ENCODE data around the gene SPX. TPM values are rescaled to one million over a fixed set of nuclear protein-coding genes. Genes with fewer than 3 reads are reported as not detected.

The SPX gene
- total and polyA plus RNA-seq, 2 donors (not counting 3 experiments of a cell fraction or from before 2014, with no cell fraction given) = 0.06 TPM; not detected in 1

DNA sequence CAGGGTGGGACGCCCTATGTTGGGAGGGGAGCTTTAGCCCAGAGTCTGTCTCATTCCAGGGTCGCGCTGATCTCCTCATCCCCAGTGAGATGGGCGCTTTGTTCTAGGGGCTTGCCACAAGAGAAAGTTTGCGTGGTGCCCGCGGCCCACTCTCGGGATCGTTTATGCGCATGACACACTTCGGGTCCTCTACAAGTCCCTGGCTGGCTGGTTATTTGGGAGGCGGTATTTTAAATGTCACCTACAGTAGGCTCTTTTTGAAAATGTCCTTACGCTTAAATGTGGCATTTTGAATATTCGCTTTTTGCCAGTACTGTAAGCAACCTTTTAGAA is 24.0 kb upstream of the SPX start:
- intact Hi-C loops (cut with micrococcal nuclease) = no loop called here
- Histone ChIP-seq H3K9me3 (replicated peaks; ENCODE audit: control insufficient read depth, insufficient read depth, low read length) (no peaks in the 10 kb centered on the region), H4K20me1 (replicated peaks; ENCODE audit: control insufficient read depth, extremely low read depth, insufficient read depth, low read length) (no peaks in the 10 kb centered on the region), H3K36me3 (ENCODE audit: control insufficient read depth in 2 of 2, extremely low read depth in 1 of 2, insufficient read depth in 2 of 2, low read length in 2 of 2) (peaks cover 0 to 5% of the 10 kb centered on the region in 2 experiments), H3K27me3 (ENCODE audit: control insufficient read depth in 2 of 2, insufficient read depth in 2 of 2, low read length in 2 of 2) (no peaks in the 10 kb centered on the region), H3K79me2 (ENCODE audit: control insufficient read depth, insufficient read depth, low read length) (peaks cover 79% of the 10 kb centered on the region), H3K27ac (ENCODE audit: insufficient read depth, low read depth, low read length) (peak overlapping the region; percentile 87), H3K4me2 (ENCODE audit: insufficient read depth, low read length) (peak overlapping the region; percentile 100), H3K9ac (replicated peaks; ENCODE audit: extremely low read depth, insufficient read depth, low read length) (peak overlapping the region; percentile 93), H3K4me1 (ENCODE audit: control insufficient read depth, extremely low read depth, insufficient read depth, low read length) (peaks cover 31% of the 10 kb centered on the region), H2AFZ (ENCODE audit: low read depth, low read length) (peak overlapping the region; percentile 73), H3K4me3 (replicated peaks in 1 of 3; ENCODE audit: insufficient read depth in 1 of 3, low read depth in 1 of 3, low read length in 3 of 3) (peak overlapping the region; percentile 80 to 92 (median 88)), H3K9me1 (replicated peaks; ENCODE audit: control insufficient read depth, extremely low read depth, insufficient read depth, low read length) (peaks cover 2% of the 10 kb centered on the region)
- dilution Hi-C loops (cut with MboI; ENCODE audit: extremely low pct_ligation_motif_present, low sequenced_read_pairs) = no loop called here
- ChIA-PET CTCF (interaction anchor here (1.0 to 1.8 kb wide), 4 partner anchors 10 to 206 kb away, joined by 3 to 9 read pairs (median 6); no protein-coding TSS in a partner anchor), POLR2A (interaction anchor here (1.3 kb wide), 1 partner anchor 10 kb away, joined by 3 read pairs; no protein-coding TSS in a partner anchor)
- peak; percentile 55 for DNase-seq (ENCODE audit: low read depth, low spot score)
- no peak for FAIRE-seq
- no TSS peak for BruUV-seq (replicated peaks)
- no peak for TF ChIP-seq GATA2 (IDR thresholded peaks at IDR 0.05; ENCODE audit: insufficient read depth, insufficient read length, low read depth, low read length)
- TF ChIP-seq, protein P1, sequence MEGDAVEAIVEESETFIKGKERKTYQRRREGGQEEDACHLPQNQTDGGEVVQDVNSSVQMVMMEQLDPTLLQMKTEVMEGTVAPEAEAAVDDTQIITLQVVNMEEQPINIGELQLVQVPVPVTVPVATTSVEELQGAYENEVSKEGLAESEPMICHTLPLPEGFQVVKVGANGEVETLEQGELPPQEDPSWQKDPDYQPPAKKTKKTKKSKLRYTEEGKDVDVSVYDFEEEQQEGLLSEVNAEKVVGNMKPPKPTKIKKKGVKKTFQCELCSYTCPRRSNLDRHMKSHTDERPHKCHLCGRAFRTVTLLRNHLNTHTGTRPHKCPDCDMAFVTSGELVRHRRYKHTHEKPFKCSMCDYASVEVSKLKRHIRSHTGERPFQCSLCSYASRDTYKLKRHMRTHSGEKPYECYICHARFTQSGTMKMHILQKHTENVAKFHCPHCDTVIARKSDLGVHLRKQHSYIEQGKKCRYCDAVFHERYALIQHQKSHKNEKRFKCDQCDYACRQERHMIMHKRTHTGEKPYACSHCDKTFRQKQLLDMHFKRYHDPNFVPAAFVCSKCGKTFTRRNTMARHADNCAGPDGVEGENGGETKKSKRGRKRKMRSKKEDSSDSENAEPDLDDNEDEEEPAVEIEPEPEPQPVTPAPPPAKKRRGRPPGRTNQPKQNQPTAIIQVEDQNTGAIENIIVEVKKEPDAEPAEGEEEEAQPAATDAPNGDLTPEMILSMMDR (IDR thresholded peaks at IDR 0.05; ENCODE audit: extremely low read depth in 1 of 2, insufficient read depth in 1 of 2, low read depth in 1 of 2, low read length in 2 of 2) = no peak
- no peak for TF ChIP-seq JUN (IDR thresholded peaks at IDR 0.05; ENCODE audit: borderline replicate concordance, insufficient read depth, insufficient read length, low read depth)
- no peak for TF ChIP-seq POLR2A (IDR thresholded peaks at IDR 0.05; ENCODE audit: low read depth, low read length)
- TF ChIP-seq EZH2 (IDR thresholded peaks at IDR 0.05; ENCODE audit: borderline replicate concordance, low read depth, low read length, severe bottlenecking) = no peak
- no peak for TF ChIP-seq POLR2AphosphoS5 (IDR thresholded peaks at IDR 0.05; ENCODE audit: insufficient read depth, low read depth, low read length)
- no peak for TF ChIP-seq FOS (IDR thresholded peaks at IDR 0.05; ENCODE audit: borderline replicate concordance, insufficient read depth, low read length)
- TF ChIP-seq MYC (IDR thresholded peaks at IDR 0.05; ENCODE audit: low read depth, low read length) = no peak
- TF ChIP-seq, protein P2, sequence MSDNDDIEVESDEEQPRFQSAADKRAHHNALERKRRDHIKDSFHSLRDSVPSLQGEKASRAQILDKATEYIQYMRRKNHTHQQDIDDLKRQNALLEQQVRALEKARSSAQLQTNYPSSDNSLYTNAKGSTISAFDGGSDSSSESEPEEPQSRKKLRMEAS (IDR thresholded peaks at IDR 0.05; ENCODE audit: insufficient read depth, insufficient read length) = no peak

Measured in endothelial cell of umbilical vein (primary cell).